Activated CD8-positive, alpha-beta memory T cell treated with anti-CD3 and anti-CD28 coated beads for 1 hour (primary cell): ENCODE data around the gene MACROH2A2.
"Not testable (repeated sequence)": the region's sequence is repeated elsewhere in the genome, so short reads cannot be mapped to it uniquely, and the experiment has no call there.

Experiments
- DNase-seq, 2 donors: peaks; one replicate each; pipeline ENCODE4 v3.0.0-alpha.2; 2020; ENCODE audit warnings: low read depth in 1 of 2; ENCODE audit errors: extremely low read depth in 1 of 2

The MACROH2A2 gene

DNA sequence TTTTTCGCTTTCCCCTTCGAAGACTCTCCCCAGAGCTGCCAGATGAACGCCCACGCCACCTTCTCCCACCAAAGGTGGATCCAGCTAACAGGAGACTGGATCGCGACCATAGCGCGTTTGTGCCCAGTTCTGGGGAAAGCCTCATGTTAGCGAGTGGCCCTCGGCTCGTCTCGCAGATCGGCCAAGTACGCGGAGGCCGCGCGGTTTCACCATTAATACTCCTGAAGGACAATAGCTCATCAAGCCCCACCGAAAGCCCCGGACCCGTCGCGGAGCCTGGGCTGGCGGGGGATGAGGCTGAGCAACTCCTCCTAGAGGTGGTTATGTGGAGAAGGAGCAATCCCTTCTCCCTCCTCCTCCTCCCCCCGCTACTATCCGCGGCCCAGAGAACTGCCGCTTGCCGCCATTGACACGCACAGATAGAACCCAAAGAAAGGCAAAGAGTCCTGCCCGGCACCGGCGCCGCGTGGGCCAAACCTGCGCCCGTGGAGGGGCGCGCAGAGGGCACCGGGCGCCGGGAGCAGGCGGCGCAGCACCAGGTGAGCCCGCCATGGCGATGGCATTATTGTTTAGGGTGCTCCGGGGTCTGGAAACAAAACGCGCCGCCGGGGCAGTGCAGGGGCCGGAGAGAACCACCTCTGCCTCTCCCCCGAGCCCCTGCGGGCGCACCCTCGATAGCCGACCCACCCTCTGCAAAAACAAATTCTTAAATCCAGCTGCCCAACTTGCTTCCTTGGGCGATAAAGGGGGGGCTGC, at the start of gene MACROH2A2:
Gene MACROH2A2, plus strand, starts transcription at position 385 of the 756 bp plus-strand sequence. CDS start 22,813 bp downstream, outside the sequence.
- no peak for DNase-seq

DNA sequence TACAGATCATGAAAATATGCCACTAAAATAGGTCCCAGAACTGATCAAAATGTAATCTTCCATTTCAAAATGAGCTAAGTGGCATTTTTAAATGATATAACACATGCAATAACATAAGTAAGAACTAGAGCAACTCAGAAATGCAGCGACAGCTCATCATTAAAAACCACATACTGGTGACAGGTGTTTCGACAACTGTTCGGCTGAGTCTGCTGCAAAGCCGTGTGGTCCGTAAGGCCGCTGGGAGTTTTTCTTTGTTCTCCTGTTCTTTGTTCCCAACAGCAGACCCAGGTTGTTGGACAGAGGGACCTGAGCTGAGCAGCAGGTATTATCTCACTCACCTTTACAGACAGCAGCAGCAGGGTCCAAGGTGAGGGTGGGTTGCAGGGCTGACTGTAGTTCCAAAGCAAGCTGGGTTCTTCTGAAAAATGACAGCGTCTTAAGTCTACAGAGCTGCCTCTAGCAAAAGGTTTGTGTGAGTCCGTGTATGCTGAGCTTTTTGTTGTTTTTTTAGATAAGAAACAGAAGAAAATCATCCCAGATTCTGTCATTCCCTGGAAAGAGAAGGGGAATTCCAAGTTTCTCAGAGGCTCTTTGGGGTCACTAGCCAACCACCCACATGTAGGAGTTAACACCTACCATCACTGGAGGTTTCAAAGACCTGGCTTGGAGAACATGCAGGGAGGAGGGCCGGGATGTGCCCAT, 45.4 kb upstream of the MACROH2A2 start:
- DNase-seq = no peak

DNA sequence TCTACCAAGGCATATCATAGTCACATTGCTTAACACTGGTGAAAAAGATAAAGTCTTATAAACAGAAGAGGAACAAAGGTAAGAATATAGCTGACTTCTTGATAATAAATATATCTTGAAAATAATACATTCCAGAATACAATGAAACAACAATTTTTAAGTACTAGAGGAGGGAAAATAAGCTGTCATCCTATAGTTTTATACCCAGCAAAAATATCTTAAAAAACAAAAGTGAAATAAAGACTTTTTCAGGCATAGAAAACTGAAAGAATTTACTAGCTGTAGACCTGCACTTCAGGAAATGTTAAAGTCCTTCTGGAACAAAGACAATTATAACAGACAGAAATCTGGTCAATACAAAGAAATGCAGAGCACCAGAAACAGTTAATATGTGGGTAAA, 21.4 kb upstream of the MACROH2A2 start:
- no peak for DNase-seq

DNA sequence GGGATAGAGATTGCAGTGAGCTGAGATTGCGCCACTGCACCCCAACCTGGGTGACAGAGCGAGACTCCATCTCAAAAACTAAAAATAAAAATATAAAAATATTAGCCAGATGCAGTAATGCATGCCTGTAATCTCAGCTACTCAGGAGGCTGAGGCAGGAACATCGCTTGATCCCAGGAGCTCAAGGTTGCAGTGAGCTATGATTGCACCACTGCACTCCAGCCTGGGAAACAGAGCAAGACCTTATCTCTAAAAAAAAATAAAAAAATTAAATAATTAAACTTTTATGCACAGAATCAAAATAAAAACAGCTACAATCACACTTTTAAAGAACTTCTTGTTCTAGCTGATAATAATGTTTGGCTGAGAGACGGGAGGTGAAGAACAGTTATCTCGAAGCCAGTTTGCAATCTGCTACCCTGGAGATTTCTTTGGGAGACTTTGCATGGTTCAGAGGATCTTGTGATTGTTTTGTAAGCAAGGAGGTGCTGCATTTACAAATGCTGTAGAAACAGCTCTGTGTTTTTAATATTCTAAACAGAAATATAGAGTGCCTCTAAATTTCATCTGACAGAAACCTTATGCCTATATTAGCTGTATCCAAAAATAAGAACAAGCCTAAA, 19.9 kb upstream of the MACROH2A2 start:
- no peak for DNase-seq

DNA sequence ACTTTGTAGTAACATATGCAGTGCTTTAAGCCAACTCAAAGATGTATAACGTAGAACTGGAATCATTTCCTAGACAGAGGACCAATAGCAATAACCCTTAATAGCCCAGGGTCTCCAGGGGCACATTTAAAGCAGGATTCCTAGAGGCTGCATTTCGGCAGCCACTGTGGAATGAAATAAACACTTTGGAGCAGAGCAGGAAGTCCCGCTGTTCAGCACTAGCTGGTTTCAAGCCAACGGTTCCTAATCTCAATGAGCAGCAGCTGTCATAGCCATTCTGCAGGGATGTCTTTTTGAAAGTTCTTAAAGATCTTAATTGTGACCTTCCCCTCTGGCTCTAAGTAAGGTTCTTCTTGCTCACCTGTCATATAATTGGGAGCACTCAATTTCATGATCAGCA, 18.4 kb upstream of the MACROH2A2 start:
- DNase-seq = no peak

DNA sequence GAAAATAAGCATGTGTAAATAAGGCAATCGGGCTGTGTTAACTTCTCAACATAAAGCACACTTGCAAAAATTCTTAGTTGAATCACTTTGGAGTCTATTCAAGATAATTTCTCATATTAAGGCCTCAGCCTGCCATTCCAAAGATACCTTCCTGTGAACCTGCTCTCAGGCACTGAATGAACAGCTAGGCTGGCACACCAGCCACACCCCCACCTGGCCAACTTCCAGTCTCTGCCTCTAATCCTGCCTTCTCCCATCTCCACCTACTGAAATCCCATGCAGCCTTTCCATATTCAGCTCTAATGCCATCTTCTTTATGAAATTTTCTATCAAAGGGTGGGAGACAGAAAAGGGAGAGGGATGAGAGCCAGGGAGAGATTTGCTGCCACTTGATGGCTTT, 17.1 kb upstream of the MACROH2A2 start:
- no peak for DNase-seq

DNA sequence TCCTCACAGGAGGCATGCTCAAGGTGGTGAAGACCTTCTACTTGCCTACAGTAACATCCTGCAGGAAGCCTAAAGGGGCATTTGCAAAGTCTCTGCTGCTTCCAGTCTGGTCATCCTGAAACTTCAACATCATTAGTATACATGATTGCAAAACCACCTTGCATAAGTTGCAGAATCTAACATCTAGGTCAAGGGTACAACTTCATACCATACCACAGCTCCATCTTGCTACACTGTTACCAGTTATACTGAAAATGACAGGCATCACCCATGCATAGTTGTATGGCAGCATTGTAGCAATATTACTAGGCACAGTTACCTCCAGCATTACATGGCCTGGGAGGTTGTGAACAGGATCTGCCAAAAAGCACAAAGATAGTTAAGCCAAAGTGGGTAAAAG, 13.7 kb upstream of the MACROH2A2 start:
- no peak for DNase-seq

DNA sequence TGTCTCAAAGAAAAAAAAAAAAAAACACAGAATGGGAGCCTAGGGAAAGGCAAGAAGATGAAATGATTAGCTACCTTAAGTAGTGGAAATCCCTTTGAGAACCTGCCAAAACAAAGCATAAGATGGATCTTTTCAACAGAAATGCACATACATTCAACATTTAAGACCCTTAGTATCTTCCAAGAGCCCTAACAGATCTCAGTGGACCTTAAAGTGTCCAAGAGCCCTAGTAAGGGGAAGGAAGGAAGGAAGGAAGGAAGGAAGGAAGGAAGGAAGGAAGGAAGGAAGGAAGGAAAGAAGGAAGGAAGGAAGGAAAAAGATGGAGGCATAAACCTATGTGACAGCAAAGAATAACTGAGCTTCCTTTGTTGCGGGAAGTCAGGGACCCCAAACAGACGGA, 11.6 kb upstream of the MACROH2A2 start:
- no peak for DNase-seq

DNA sequence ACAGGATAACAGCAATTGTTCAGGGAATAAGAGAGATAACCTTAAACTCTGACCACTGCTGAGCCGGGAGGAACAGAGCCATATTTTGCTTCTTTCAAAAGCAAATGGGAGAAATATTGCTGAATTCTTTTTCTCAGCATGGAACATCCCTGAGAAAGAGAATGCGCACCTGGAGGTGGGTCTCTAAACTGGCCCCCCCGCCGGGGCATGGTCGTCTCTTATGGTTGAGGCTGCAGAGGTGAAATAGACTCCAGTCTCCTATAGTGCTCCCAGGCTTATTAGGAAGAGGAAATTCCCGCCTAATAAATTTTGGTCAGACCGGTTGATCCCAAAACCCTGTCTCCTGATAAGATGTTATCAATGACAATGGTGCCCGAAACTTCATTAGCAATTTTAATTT, 10.9 kb upstream of the MACROH2A2 start:
- not testable (repeated sequence) for DNase-seq

DNA sequence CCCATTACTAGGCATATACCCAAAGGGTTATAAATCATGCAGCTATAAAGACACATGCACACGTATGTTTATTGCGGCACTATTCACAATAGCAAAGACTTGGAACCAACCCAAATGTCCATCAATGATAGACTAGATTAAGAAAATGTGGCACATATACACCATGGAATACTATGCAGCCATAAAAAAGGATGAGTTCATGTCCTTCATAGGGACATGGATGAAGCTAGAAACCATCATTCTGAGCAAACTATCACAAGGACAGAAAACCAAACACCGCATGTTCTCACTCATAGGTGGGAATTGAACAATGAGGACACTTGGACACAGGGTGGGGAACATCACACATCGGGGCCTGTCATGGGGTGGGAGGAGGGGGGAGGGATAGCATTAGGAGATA, 5.6 kb upstream of the MACROH2A2 start:
- DNase-seq = not testable (repeated sequence)

DNA sequence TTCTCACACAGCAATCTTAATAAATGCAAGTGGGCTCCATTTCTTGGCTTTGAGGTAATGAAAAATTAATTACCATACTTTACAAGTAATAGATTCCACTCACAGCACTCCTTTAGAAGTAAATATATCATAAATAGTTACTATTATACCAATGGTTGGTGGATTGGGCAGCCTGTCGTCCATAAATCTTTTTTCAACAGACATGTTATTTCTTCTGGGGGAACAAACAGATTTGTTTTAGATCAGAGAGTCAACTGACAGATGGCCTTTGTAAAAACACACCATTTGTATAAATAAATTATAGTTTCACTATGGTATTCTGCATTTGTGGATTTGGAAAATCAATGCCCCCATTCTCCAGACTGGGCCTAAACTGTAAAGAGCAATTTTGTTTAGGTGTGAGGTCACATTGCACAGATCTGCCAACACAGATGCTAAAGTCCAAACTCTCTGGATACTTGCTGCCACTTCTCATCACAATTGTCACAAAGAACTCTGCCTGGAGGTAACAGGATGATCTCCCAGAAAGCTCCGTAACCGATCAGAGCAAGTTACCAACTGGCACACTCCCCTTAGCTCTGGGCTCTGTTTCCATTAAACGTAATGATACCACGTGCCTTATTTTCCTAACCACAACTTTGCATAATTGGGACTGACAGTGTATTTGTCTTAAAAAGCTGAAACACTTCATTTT, 4.5 kb upstream of the MACROH2A2 start:
- DNase-seq = no peak

DNA sequence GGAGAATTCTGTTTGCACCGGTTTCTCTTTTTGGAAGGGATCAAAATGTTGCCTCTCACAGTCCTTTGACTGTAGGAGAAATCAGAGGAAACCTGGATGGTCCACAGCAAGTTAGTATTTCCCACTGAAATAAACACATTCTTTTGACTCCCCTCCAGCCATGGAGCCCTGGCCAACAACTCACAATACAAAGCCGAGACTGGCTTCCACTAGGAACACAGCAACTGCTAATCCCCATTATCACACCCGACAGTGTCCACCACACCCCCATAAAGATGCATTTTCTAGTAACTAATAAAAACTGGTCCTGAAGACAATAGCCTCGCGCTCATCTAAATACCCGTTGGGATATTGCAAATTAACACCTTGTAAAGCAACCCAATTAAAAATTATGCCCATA, 798 bp upstream of the MACROH2A2 start:
- no peak for DNase-seq

DNA sequence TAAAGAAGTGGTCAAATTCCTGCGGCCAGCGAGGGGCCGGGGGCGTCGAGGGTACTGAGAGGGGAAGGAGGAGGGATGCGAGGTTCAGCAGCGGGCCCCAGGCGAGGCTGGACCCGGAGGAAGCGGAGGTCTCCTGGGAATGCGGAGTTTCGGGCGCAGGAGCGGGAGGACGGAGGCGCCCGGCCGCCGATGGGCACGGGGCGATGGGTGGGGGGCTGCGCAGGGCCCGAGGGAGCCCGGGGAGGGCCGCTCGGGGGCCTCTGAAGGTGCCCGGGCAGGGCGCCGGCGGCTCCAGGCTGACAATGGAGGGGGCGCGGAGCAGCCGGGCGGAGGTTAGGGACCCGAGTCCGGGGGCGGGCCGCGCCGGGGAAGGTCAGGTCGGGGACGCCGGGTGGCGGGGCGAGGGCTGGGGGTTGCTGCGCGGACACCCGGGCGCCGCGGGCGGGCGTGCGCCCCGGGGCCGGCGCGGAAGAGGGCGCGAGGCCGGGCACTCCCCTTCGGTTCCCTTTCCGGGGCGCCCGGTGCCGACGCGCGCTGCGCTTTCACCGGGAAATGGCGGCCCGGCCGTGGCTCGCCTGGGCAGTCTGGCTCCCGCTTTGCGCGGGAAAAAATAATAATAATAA, 683 bp downstream of the MACROH2A2 start:
- DNase-seq = no peak

DNA sequence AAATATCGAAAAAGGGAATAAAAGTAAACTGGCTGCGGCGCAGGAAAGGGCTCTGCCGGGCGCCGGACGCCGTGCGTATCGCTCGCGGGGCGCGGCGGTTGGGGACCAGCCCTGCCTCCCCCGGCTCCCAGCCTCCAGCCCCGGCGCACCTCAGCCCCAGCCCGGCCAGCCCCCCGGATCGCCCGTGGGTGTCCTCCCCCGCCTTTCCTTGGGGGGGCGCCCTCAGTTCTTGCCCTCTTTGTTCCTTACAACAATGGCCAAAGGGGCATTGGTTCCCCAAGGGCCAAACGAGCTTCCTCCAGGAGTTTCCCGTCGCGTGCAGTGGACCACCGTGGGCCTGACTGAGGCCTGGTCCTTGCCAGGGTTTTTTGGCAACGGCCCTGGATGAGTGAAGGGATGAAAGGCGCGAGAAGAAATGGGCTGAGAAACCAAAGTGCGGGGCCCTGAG, 1.2 kb downstream of the MACROH2A2 start:
- DNase-seq = no peak

DNA sequence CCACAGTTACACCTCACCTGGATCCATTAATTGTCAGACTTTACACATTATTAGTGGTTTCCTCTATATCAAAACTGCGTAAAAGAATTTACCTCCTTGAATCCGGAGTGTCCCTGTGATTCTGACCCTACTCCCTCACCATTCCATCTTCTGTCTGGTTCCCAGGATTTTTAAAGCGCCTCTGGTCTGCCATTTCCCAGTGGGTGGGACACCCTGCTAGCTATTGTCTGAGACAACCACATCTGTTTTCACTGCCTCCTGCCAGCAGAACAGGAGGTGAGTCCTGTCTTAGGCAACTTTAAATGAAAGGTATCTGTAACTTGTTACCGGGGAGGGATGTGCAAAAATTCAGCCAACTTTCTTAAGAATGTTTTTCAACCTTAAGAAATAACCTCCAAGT, 2.3 kb downstream of the MACROH2A2 start:
- DNase-seq = no peak

DNA sequence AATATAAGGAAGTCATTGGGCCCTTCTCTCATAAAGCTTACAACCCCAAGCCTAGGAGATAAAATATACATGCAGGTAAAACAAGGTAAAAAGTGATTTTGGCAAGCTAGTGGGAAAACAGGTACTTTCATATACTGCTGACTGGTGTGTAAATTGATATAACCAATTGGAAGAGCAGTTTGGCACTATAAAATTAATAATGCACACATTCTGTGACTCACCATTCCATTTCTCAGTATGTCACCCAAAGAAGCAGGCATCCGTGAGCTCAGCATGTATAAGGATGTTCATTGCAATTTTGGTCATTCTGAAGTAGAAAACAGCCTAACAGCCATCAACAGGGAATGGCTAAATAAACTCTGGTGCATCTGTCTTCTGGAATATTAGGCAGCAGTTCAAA, 2.9 kb downstream of the MACROH2A2 start:
- no peak for DNase-seq

DNA sequence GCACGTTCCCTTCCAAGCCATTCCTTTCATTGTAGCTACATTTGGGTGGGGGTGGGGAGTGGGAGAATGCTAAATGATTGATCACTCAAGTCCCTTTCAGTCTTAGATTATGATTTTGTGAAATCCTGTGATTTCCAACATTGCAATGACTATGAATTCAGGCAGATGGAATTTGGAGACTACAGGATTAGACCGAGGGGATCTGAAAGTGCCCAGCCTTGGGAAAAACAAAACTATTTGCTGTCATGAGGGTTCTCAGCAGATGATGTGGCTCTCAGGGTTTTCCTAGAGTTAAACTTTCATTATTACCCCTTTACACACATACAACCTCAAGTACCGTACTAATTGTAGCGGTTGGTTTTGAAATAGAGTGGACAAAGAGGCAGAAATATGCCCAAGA, 4.7 kb downstream of the MACROH2A2 start:
- DNase-seq = no peak

DNA sequence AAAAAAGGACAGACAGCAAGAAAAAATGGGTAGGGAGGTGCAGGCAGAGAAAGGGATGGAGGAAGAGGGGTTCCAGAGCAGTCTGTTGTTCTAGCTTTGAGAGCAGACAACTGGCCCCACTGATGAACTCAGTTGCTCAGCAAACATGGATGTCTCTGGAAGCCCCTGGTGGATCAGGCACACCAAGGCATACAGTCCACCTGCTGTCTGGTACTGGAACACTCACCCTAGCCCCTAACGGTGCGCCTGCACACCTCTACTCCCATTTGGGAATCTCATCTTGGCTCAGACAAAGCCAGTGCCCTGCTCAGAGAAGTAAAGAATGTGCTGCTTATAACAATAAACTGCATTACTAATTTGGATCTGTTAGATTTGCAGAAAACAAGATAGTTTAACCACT, 7.7 kb downstream of the MACROH2A2 start:
- DNase-seq = no peak

DNA sequence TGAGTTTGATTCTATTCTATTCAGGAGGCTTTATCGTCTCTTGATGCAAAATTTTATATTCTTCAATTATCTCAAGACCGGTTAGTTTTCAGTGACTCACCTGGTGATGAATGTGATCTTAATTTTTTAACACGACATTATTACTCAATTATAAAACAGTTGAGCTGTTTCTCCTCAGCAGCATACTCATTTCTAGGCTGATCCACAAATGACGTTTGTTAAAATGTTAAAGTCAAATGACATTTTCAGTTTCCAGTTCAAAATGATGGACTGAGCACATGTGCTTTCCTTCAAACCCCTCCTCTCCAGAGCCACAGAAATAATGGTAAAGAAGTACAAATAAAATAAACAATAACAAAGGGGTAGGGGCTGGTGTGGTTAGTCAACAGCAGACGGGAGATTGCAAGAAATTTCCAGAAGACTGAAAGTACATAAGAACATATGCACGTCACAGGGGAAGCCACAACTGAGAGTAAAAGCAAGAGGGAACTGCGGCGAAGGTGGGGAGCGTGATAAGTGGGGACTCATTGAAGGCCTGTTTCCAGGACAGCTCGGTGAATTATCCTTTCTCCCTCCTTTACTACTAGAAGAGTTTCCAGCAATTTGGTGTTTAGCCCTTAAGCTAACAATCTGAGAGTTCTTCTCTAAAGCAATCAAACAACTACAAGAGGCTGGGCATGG, 10.9 kb downstream of the MACROH2A2 start:
- DNase-seq = no peak

DNA sequence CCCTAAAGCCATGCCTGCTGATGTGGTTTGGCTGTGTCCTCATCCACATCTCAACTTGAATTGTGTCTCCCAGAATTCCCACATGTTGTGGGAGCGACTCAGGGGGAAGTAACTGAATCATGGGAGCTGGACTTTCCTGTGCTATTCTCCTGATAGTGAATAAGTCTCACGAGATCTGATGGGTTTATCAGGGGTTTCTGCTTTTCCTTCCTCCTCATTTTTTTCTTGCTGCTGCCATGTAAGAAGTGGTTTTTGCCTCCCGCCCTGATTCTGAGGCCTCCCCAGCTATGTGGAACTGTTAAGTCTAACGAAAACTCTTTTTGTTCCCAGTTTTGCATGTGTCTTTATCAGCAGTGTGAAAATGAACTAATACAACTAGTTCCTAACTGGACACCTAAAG, 11.8 kb downstream of the MACROH2A2 start:
- DNase-seq = no peak
